Ovary (tissue), 9 donors: Measurements from ENCODE around the gene HOXA4. TPM values are rescaled to one million over a fixed set of nuclear protein-coding genes. Genes with fewer than 3 reads are reported as not detected.

Experiments used
- DNase-seq, 5 donors: peaks; one replicate each; pipeline ENCODE4 v3.0.0-alpha.2; 2019 to 2020
- H3K27ac ChIP-seq, 2 donors: fragments of 200-600 bp; one replicate each; pipeline versions ENCODE4 v1.5.1 to v1.8.0; 2019 to 2022
- H3K27me3 ChIP-seq: fragments of 200-600 bp; one replicate; pipeline ENCODE4 v1.8.0; 2022
- H3K36me3 ChIP-seq: fragments of 200-600 bp; sonication (generic); one replicate; pipeline ENCODE4 v1.5.1; 2019
- H3K4me1 ChIP-seq: one replicate; pipeline ENCODE4 v1.8.1; 2013; ENCODE audit warnings: mild to moderate bottlenecking, moderate library complexity; ENCODE audit not compliant: insufficient read depth
- H3K4me3 ChIP-seq: fragments of 200-600 bp; sonication (generic); one replicate; pipeline ENCODE4 v1.5.1; 2017
- H3K9me3 ChIP-seq, 2 donors: fragments of 200-600 bp in 1 of 2; sonication (generic) in 1 of 2; one replicate each; pipeline versions ENCODE4 v1.5.1 to v1.8.1; 2013 to 2019; ENCODE audit warnings: mild to moderate bottlenecking in 1 of 2, moderate library complexity in 1 of 2
- EP300 ChIP-seq: sonication (generic); formaldehyde crosslinking; IDR thresholded peaks from one replicate; pipeline ENCODE4 v1.6.1; 2017; ENCODE audit warnings: antibody characterized with exemption
- POLR2A ChIP-seq: fragments of 450-650 bp; IDR thresholded peaks from one replicate; pipeline ENCODE4 v1.6.1; 2017; ENCODE audit warnings: antibody characterized with exemption, mild to moderate bottlenecking, moderate library complexity
- WGBS, 3 donors: extraction: QIAGEN DNeasy Blood & Tissue Kit in 1 of 3; methylation state at CpG; one replicate each; pipeline versions ENCODE4 v1.1.5 to v1.1.7; 2013 to 2017; 5-methylcytosine and 5-hydroxymethylcytosine counted together
- intact Hi-C, 4 donors: fragments of 100-400 bp; cut with DNase I; formaldehyde crosslinking; loops; one replicate each; pipeline versions ENCODE4 v1.11.0 to v1.15.1; 2022 to 2023
- polyA plus RNA-seq, 2 donors: library from polyadenylated mRNA; stranded (reverse); fragments of 200-250 nt in 1 of 2; fragments of 350-450 nt in 1 of 2; fragmentation: Illumina TruSeq in 1 of 2; extraction: RNeasy Lipid Tissue Mini Kit (QIAGEN cat#74804) in 1 of 2; gene quantifications; one replicate each; pipeline ENCODE4 v1.2.3, GENCODE V29; 2013 to 2014
- total RNA-seq, 7 donors: library from RNA; depleted of rRNA in 2 of 7; stranded (reverse); fragments of >200 nt in 2 of 7; fragmentation: NEBNext Ultra II Directional in 3 of 7; extraction: Animal tissue kit (Norgen Biotek cat#: 25700) in 3 of 7; gene quantifications; one replicate each; pipeline versions ENCODE4 v1.1.0 to v1.2.4, GENCODE V29; 2016 to 2023
- TF ChIP-seq, protein P1 (sequence below), 3 donors: fragments of 450-650 bp in 2 of 3; fragments of 200-600 bp in 1 of 3; IDR thresholded peaks; one replicate each; pipeline versions ENCODE4 v1.5.1 to v1.8.0; 2016 to 2022; ENCODE audit warnings: antibody characterized with exemption in 3 of 3, mild to moderate bottlenecking in 1 of 3
- donor health status: DM: no; HTN: no; CAD: no; lungs with moderate emphysema.
- donor health status: DM: no; HTN: no; CAD: no.
- donor health status: Bipolar disorder and iron deficiency.
- donor health status: DM: yes; HTN: yes; CAD: no.
- donor health status: DM: no; HTN: no; CAD: no.
- donor health status: DM: yes; HTN: yes; CAD: no.

The HOXA4 gene
- total and polyA plus RNA-seq, 9 donors = 0.22 to 34.0 (median 3.5) TPM

DNA sequence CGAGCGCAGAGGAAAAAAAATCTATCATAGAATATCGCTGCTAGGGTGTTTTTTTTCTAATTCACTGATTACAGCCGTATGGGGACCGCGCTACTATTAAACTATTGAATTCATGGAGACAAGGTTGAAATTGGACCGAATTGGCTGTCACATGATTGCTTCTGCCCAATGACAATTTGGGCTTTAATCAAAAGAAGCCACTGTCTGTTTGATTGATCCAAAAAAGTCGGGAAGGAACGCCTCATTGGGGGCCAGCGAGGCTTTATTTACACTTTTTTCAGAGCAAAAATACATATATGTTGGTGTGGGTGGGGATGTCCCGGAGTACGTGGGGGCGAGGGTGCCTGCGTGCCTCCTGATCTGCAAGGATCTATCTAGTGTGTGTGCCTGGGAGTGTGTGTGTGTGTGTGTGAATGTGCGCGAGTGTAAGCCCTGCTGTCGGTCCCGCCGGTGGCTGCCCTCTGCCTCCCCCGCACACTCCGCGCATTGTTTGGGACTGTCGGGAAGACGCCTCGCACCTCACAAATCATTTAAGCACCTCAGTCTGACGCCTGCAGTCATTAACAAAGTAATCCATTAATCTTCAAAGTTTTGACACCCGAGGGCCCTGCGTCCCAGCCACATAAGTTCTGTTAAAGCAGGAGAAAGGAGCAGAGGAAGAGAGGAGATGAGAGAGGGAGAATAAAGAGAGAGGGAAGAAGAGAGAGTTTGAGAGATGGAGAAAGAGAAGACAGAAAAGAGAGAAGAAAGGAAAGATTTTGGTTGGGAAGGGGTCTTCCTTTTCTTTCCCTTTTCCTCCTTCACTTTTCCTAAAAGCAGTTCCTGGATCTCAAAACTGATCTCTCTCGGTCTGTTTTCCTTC, 27.7 kb downstream of the HOXA4 start, which contains the start of gene HOXA2:
HOXA2 (minus strand) TSS at position 103 of the 862 bp plus-strand sequence. CDS start 183 bp downstream, outside the sequence.
- H3K36me3 ChIP-seq = no peaks in the 10 kb centered on the region
- no peaks in the 10 kb centered on the region for H3K27me3 ChIP-seq
- DNase-seq = peak in 1 of 5 donors; percentile 68
- H3K4me3 ChIP-seq = no peak within 1 kb of the TSS
- peak within 1 kb of the TSS in 1 of 2 donors; percentile 42 for H3K27ac ChIP-seq
- intact Hi-C loops = no loop called here
- H3K4me1 ChIP-seq = no peaks in the 10 kb centered on the region
- 23 to 46% (median 38%) methylated on average over 29 of the region's 29 CpGs for WGBS, 3 donors
- TF ChIP-seq EP300 = no peak
- TF ChIP-seq, protein P1, sequence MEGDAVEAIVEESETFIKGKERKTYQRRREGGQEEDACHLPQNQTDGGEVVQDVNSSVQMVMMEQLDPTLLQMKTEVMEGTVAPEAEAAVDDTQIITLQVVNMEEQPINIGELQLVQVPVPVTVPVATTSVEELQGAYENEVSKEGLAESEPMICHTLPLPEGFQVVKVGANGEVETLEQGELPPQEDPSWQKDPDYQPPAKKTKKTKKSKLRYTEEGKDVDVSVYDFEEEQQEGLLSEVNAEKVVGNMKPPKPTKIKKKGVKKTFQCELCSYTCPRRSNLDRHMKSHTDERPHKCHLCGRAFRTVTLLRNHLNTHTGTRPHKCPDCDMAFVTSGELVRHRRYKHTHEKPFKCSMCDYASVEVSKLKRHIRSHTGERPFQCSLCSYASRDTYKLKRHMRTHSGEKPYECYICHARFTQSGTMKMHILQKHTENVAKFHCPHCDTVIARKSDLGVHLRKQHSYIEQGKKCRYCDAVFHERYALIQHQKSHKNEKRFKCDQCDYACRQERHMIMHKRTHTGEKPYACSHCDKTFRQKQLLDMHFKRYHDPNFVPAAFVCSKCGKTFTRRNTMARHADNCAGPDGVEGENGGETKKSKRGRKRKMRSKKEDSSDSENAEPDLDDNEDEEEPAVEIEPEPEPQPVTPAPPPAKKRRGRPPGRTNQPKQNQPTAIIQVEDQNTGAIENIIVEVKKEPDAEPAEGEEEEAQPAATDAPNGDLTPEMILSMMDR (IDR thresholded peaks at IDR 0.05) = no peak
- TF ChIP-seq POLR2A = no peak
- H3K9me3 ChIP-seq = no peaks in the 10 kb centered on the region

- TF ChIP-seq POLR2A = no peak
- no peak for TF ChIP-seq EP300
- TF ChIP-seq, protein P1 (IDR thresholded peaks at IDR 0.05) = no peak
- 15 to 41% (median 16%) methylated on average over 34 to 39 of the region's 39 CpGs for WGBS, 3 donors
- DNase-seq = peak in 1 of 5 donors; percentile 56
- Histone ChIP-seq H3K4me3 (no peak overlapping the region), H3K36me3 (no peaks in the 10 kb centered on the region), H3K27ac (peak overlapping the region in 1 of 2 donors; percentile 42), H3K27me3 (no peaks in the 10 kb centered on the region), H3K4me1 (peaks cover 2% of the 10 kb centered on the region), H3K9me3 (no peaks in the 10 kb centered on the region)
- intact Hi-C loops = no loop called here
Measured at GRCh38 chr7:27101957-27102580, 28.5 kb downstream of the HOXA4 start.

GRCh38 chr7:27101171-27101956, 29.2 kb downstream of the HOXA4 start:
- Histone ChIP-seq H3K27me3 (no peaks in the 10 kb centered on the region), H3K4me3 (no peak overlapping the region), H3K9me3 (no peaks in the 10 kb centered on the region), H3K36me3 (no peaks in the 10 kb centered on the region), H3K27ac (peak overlapping the region in 1 of 2 donors; percentile 42), H3K4me1 (peaks cover 2% of the 10 kb centered on the region)
- DNase-seq = peak in 1 of 5 donors; percentile 49
- intact Hi-C loops = no loop called here
- 43 to 54% (median 53%) methylated on average over 25 of the region's 25 CpGs for WGBS, 3 donors
- TF ChIP-seq POLR2A = no peak
- no peak for TF ChIP-seq EP300
- TF ChIP-seq, protein P1 (IDR thresholded peaks at IDR 0.05) = no peak

DNA sequence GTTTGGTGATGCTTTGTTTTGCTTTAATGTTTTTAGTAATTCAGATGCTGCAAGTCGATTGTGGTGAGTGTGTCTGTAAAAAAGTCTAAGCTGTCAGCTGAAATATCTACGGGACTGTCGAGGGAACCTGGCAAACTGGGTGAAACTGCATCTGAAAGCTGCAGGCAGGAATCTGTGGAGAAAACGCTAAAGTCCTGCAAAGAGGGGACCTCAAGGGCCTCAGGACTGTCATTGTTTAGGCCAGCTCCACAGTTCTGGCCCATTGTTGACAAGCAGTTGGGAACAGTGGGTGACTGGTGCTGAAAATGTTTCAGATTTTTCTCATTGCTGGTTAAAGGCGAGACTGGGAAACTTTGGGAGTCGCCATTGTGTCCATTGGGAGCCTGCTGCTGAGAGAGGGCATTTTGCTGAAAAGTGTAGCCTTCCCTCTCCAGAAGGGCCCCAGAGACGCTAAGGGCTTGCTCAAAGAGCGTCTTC, 29.8 kb downstream of the HOXA4 start:
- no peak for DNase-seq
- TF ChIP-seq, protein P1 (IDR thresholded peaks at IDR 0.05) = no peak
- TF ChIP-seq POLR2A (no peak), EP300 (no peak)
- Histone ChIP-seq H3K4me1 (peaks cover 3% of the 10 kb centered on the region), H3K27me3 (no peaks in the 10 kb centered on the region), H3K9me3 (no peaks in the 10 kb centered on the region), H3K36me3 (no peaks in the 10 kb centered on the region), H3K4me3 (no peak overlapping the region), H3K27ac (peak overlapping the region in 1 of 2 donors; percentile 42)
- intact Hi-C loops = no loop called here
- WGBS, 3 donors = 81 to 85% (median 84%) methylated on average over 8 of the region's 8 CpGs
